ENCODE results near the gene MCF2L2. TPM values are rescaled to one million over a fixed set of nuclear protein-coding genes. Genes with fewer than 3 reads are reported as not detected.

MCF2L2 gene
- total RNA-seq, 1 experiment from 2014 or later = 3.9 TPM

DNA sequence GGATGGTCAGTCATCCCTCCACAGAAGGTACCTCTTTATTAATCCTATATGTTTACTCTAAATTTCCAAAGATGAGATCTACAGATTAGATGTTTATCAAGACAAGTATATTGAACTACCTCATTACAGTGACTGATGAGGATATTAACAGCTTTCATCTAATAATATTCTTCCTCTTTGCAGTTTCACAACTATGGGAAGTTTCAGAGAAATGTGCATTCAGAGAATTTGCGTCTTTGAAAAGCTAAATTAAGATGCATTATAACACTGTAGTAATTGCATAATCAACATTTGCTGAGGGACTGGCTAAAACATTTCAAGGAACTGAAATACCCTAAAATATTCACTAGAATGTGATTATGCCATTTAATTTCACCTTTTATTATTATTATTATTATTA lies 46.7 kb downstream of the MCF2L2 start:
- CTCF ChIA-PET = interaction anchor here (1.0 to 2.7 kb wide), 7 partner anchors 28 to 203 kb away, joined by 3 to 80 read pairs (median 5); partner anchors contain the start of gene B3GNT5
- no peak for DNase-seq
- Histone ChIP-seq H3K9me3 (no peaks in the 10 kb centered on the region), H3K27me3 (replicated peaks; ENCODE audit: control insufficient read depth, insufficient read depth, low read length) (no peaks in the 10 kb centered on the region), H3K4me1 (0 out of 2 replicates have a peak, but pooled peaks cover 3% of the 10 kb centered on the region), H3K4me3 (ENCODE audit: low read depth, low read length) (no peak overlapping the region), H3K36me3 (ENCODE audit: control insufficient read depth, insufficient read depth, low read length) (no peaks in the 10 kb centered on the region)
- TF ChIP-seq, protein P1, sequence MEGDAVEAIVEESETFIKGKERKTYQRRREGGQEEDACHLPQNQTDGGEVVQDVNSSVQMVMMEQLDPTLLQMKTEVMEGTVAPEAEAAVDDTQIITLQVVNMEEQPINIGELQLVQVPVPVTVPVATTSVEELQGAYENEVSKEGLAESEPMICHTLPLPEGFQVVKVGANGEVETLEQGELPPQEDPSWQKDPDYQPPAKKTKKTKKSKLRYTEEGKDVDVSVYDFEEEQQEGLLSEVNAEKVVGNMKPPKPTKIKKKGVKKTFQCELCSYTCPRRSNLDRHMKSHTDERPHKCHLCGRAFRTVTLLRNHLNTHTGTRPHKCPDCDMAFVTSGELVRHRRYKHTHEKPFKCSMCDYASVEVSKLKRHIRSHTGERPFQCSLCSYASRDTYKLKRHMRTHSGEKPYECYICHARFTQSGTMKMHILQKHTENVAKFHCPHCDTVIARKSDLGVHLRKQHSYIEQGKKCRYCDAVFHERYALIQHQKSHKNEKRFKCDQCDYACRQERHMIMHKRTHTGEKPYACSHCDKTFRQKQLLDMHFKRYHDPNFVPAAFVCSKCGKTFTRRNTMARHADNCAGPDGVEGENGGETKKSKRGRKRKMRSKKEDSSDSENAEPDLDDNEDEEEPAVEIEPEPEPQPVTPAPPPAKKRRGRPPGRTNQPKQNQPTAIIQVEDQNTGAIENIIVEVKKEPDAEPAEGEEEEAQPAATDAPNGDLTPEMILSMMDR (IDR thresholded peaks at IDR 0.05; ENCODE audit: insufficient read depth in 1 of 2, low read depth in 1 of 2, low read length in 1 of 2, severe bottlenecking in 1 of 2, unreplicated experiment in 1 of 2) = no peak
- H3K4me3 Mint-ChIP-seq (ENCODE audit: unreplicated experiment) = no peak overlapping the region
- POLR2A ChIA-PET = no interaction called here
- intact Hi-C loops (cut with micrococcal nuclease; ENCODE audit: unreplicated experiment) = loop anchor here (1.0 to 10.0 kb wide), 4 partner anchors 126 to 667 kb away; no protein-coding TSS in a partner anchor
- no TSS peak for BruUV-seq (replicated peaks)
- H3K27me3 Mint-ChIP-seq (ENCODE audit: insufficient read depth, unreplicated experiment) = no peaks in the 10 kb centered on the region
- H3K27ac Mint-ChIP-seq (ENCODE audit: unreplicated experiment) = no peak overlapping the region
- peaks cover 6% of the 10 kb centered on the region for H3K4me1 Mint-ChIP-seq (ENCODE audit: low read depth, unreplicated experiment)
- no peaks in the 10 kb centered on the region for H3K36me3 Mint-ChIP-seq (ENCODE audit: insufficient read depth, unreplicated experiment)
- no peaks in the 10 kb centered on the region for H3K9me3 Mint-ChIP-seq (ENCODE audit: unreplicated experiment)

DNA sequence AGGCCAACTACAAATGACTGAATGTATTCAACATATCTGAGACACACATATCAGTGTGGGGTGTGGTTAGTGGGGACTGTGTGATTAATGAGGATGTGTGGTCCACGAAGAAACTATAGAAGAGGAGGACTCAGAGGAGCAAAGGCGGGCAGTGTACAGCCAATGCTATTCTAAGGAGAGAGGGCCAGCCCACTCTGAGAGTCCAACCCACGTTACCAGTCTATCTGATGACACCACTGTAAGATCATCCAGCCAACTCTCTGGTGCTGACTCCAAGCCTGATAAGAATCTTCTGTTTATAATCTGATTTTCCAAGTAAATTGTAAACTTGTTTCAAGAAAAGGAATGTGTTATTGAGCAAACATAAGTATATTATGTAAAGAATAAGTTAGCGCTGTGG lies 47.2 kb downstream of the MCF2L2 start:
- POLR2A ChIA-PET = no interaction called here
- H3K9me3 Mint-ChIP-seq (ENCODE audit: unreplicated experiment) = no peaks in the 10 kb centered on the region
- Histone ChIP-seq H3K9me3 (no peaks in the 10 kb centered on the region), H3K27me3 (replicated peaks; ENCODE audit: control insufficient read depth, insufficient read depth, low read length) (no peaks in the 10 kb centered on the region), H3K4me3 (ENCODE audit: low read depth, low read length) (no peak overlapping the region), H3K4me1 (0 out of 2 replicates have a peak, but pooled peaks cover 3% of the 10 kb centered on the region), H3K36me3 (ENCODE audit: control insufficient read depth, insufficient read depth, low read length) (no peaks in the 10 kb centered on the region)
- H3K27ac Mint-ChIP-seq (ENCODE audit: unreplicated experiment) = no peak overlapping the region
- TF ChIP-seq, protein P1 (IDR thresholded peaks at IDR 0.05; ENCODE audit: insufficient read depth in 1 of 2, low read depth in 1 of 2, low read length in 1 of 2, severe bottlenecking in 1 of 2, unreplicated experiment in 1 of 2) = no peak
- CTCF ChIA-PET = no interaction called here
- DNase-seq = no peak
- H3K4me1 Mint-ChIP-seq (ENCODE audit: low read depth, unreplicated experiment) = peaks cover 6% of the 10 kb centered on the region
- BruUV-seq (replicated peaks) = no TSS peak
- H3K4me3 Mint-ChIP-seq (ENCODE audit: unreplicated experiment) = no peak overlapping the region
- intact Hi-C loops (cut with micrococcal nuclease; ENCODE audit: unreplicated experiment) = loop anchor here (10.0 kb wide), 1 partner anchor 666 kb away; no protein-coding TSS in a partner anchor
- no peaks in the 10 kb centered on the region for H3K36me3 Mint-ChIP-seq (ENCODE audit: insufficient read depth, unreplicated experiment)
- H3K27me3 Mint-ChIP-seq (ENCODE audit: insufficient read depth, unreplicated experiment) = no peaks in the 10 kb centered on the region

DNA sequence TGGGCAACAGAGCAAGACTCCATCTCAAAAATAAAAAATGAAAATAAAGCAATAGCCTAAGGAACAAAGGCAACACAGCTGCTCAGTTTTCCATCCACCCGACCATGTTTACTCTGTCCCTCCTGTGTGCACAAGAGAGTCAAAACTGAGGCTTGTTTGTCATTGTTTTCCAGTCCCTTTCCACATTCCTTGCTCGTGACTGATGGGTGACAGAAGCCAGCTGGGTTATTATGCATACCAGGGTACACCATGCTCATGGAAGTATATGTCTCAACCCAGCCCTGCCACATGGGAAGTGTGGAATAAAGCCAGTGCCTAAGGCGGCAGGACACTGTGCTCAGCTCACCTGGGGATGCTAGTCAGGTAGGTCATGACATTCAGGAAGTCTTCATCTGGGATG lies 49.5 kb downstream of the MCF2L2 start:
- no TSS peak for BruUV-seq (replicated peaks)
- no peaks in the 10 kb centered on the region for H3K36me3 Mint-ChIP-seq (ENCODE audit: insufficient read depth, unreplicated experiment)
- POLR2A ChIA-PET = no interaction called here

More for the DNA sequence above, 49.5 kb downstream of the MCF2L2 start:
- H3K4me1 ChIP-seq = 0 out of 2 replicates have a peak, but pooled peaks cover 4% of the 10 kb centered on the region
- H3K36me3 ChIP-seq (ENCODE audit: control insufficient read depth, insufficient read depth, low read length) = no peaks in the 10 kb centered on the region
- intact Hi-C loops (cut with micrococcal nuclease; ENCODE audit: unreplicated experiment) = no loop called here
- no peak for DNase-seq
- no peaks in the 10 kb centered on the region for H3K9me3 ChIP-seq
- no peak overlapping the region for H3K4me3 Mint-ChIP-seq (ENCODE audit: unreplicated experiment)
- no peak overlapping the region for H3K27ac Mint-ChIP-seq (ENCODE audit: unreplicated experiment)
- H3K4me3 ChIP-seq (ENCODE audit: low read depth, low read length) = no peak overlapping the region
- peaks cover 12% of the 10 kb centered on the region for H3K4me1 Mint-ChIP-seq (ENCODE audit: low read depth, unreplicated experiment)
- CTCF ChIA-PET = interaction anchor here (0.7 kb wide), 1 partner anchor 43 kb away, joined by 4 read pairs; no protein-coding TSS in a partner anchor
- no peaks in the 10 kb centered on the region for H3K9me3 Mint-ChIP-seq (ENCODE audit: unreplicated experiment)
- no peaks in the 10 kb centered on the region for H3K27me3 Mint-ChIP-seq (ENCODE audit: insufficient read depth, unreplicated experiment)
- H3K27me3 ChIP-seq (replicated peaks; ENCODE audit: control insufficient read depth, insufficient read depth, low read length) = no peaks in the 10 kb centered on the region
- TF ChIP-seq, protein P1 (IDR thresholded peaks at IDR 0.05; ENCODE audit: insufficient read depth in 1 of 2, low read depth in 1 of 2, low read length in 1 of 2, severe bottlenecking in 1 of 2, unreplicated experiment in 1 of 2) = no peak

Measured in Caco-2 (cell line).